Activated naive CD4-positive, alpha-beta T cell treated with anti-CD3 and anti-CD28 coated beads, Interleukin-2, amount 50 U/mL, for 72 hours (primary cell): Measurements from ENCODE around the gene SRPRB. TPM values are rescaled to one million over a fixed set of nuclear protein-coding genes. Genes with fewer than 3 reads are reported as not detected.

Source experiments
- ATAC-seq, 2 donors: fragments of 150-1000 bp; cut with Tn5 transposase; 2 replicates each; pipeline ENCODE4 v1.10.0; 2021; ENCODE audit warnings: mild to moderate bottlenecking in 2 of 2, moderate library complexity in 2 of 2
- DNase-seq, 2 donors: peaks; one replicate each; pipeline ENCODE4 v3.0.0; 2021 to 2022; ENCODE audit warnings: low spot score in 2 of 2
- H3K27ac Mint-ChIP-seq, 2 donors: one replicate each; pipeline ENCODE4 v1.8.0; 2022; ENCODE audit warnings: mild to moderate bottlenecking in 2 of 2, mixed read lengths in 2 of 2
- H3K36me3 Mint-ChIP-seq, 2 donors: one replicate each; pipeline ENCODE4 v1.8.0; 2022; ENCODE audit warnings: mixed read lengths in 2 of 2
- H3K9me3 Mint-ChIP-seq, 2 donors: one replicate each; pipeline ENCODE4 v1.8.0; 2022; ENCODE audit warnings: mixed read lengths in 2 of 2
- total RNA-seq, 2 donors: library from RNA; stranded (reverse); gene quantifications; one replicate each; pipeline ENCODE4 v1.2.3, GENCODE V29; 2022

The SRPRB gene
- 10 to 100 TPM; 30.6 to 50.1 TPM for total RNA-seq

GRCh38 chr3:133805702-133806475 is at the start of gene SRPRB:
SRPRB (plus strand) TSS chr3:133805815; CDS start chr3:133805849, 34 bp downstream.
- H3K27ac Mint-ChIP-seq = peak within 1 kb of the TSS; percentile 91 to 95
- H3K36me3 Mint-ChIP-seq = peaks cover 0 to 13% of the 10 kb centered on the region in 2 donors
- DNase-seq (peak; percentile 95 to 96), ATAC-seq (peak; percentile 98 to 99)
- no peaks in the 10 kb centered on the region for H3K9me3 Mint-ChIP-seq

GRCh38 chr3:133756716-133757694 is 48.6 kb upstream of the SRPRB start:
- ATAC-seq = no peak
- H3K36me3 Mint-ChIP-seq = no peaks in the 10 kb centered on the region
- no peak for DNase-seq
- no peaks in the 10 kb centered on the region for H3K9me3 Mint-ChIP-seq
- H3K27ac Mint-ChIP-seq = no peak overlapping the region

GRCh38 chr3:133757701-133758567 is 47.7 kb upstream of the SRPRB start:
- Mint-ChIP-seq H3K9me3 (no peaks in the 10 kb centered on the region), H3K36me3 (no peaks in the 10 kb centered on the region), H3K27ac (no peak overlapping the region)
- ATAC-seq (peak; percentile 28 to 70), DNase-seq (no peak)

- no peaks in the 10 kb centered on the region for H3K9me3 Mint-ChIP-seq
- no peaks in the 10 kb centered on the region for H3K36me3 Mint-ChIP-seq
- DNase-seq (no peak), ATAC-seq (no peak)
- H3K27ac Mint-ChIP-seq = no peak overlapping the region
Measured at GRCh38 chr3:133758568-133758928, 47.1 kb upstream of the SRPRB start.

GRCh38 chr3:133758964-133759739 is 46.5 kb upstream of the SRPRB start:
- no peak for DNase-seq
- Mint-ChIP-seq H3K36me3 (no peaks in the 10 kb centered on the region), H3K27ac (no peak overlapping the region), H3K9me3 (no peaks in the 10 kb centered on the region)
- ATAC-seq = no peak

GRCh38 chr3:133759740-133760305 is 45.8 kb upstream of the SRPRB start:
- no peaks in the 10 kb centered on the region for H3K9me3 Mint-ChIP-seq
- ATAC-seq (no peak), DNase-seq (no peak)
- H3K27ac Mint-ChIP-seq = no peak overlapping the region
- H3K36me3 Mint-ChIP-seq = no peaks in the 10 kb centered on the region

GRCh38 chr3:133760916-133761315 is 44.7 kb upstream of the SRPRB start:
- Mint-ChIP-seq H3K9me3 (no peaks in the 10 kb centered on the region), H3K27ac (no peak overlapping the region), H3K36me3 (no peaks in the 10 kb centered on the region)
- DNase-seq (no peak), ATAC-seq (no peak)

- ATAC-seq (no peak), DNase-seq (no peak)
- H3K9me3 Mint-ChIP-seq = no peaks in the 10 kb centered on the region
- no peaks in the 10 kb centered on the region for H3K36me3 Mint-ChIP-seq
- H3K27ac Mint-ChIP-seq = no peak overlapping the region
Measured at GRCh38 chr3:133761605-133762484, 43.8 kb upstream of the SRPRB start.

GRCh38 chr3:133762539-133762938 is 43.1 kb upstream of the SRPRB start:
- no peak for ATAC-seq
- H3K27ac Mint-ChIP-seq = no peak overlapping the region
- no peaks in the 10 kb centered on the region for H3K9me3 Mint-ChIP-seq
- no peaks in the 10 kb centered on the region for H3K36me3 Mint-ChIP-seq
- DNase-seq = no peak

- DNase-seq = no peak
- ATAC-seq = no peak
- H3K9me3 Mint-ChIP-seq = no peaks in the 10 kb centered on the region
- no peak overlapping the region for H3K27ac Mint-ChIP-seq
- no peaks in the 10 kb centered on the region for H3K36me3 Mint-ChIP-seq
Measured at GRCh38 chr3:133763797-133764683, 41.6 kb upstream of the SRPRB start.

- DNase-seq (no peak), ATAC-seq (no peak)
- H3K27ac Mint-ChIP-seq = no peak overlapping the region
- H3K36me3 Mint-ChIP-seq = no peaks in the 10 kb centered on the region
- H3K9me3 Mint-ChIP-seq = no peaks in the 10 kb centered on the region
Measured at GRCh38 chr3:133765256-133765655, 40.4 kb upstream of the SRPRB start.

GRCh38 chr3:133767607-133768006 is 38.0 kb upstream of the SRPRB start:
- no peak for ATAC-seq
- H3K9me3 Mint-ChIP-seq = no peaks in the 10 kb centered on the region
- H3K36me3 Mint-ChIP-seq = no peaks in the 10 kb centered on the region
- no peak overlapping the region for H3K27ac Mint-ChIP-seq
- DNase-seq = no peak

GRCh38 chr3:133769536-133769935 is 36.1 kb upstream of the SRPRB start:
- ATAC-seq = no peak
- no peak for DNase-seq
- Mint-ChIP-seq H3K27ac (no peak overlapping the region), H3K36me3 (no peaks in the 10 kb centered on the region), H3K9me3 (no peaks in the 10 kb centered on the region)

- Mint-ChIP-seq H3K36me3 (no peaks in the 10 kb centered on the region), H3K27ac (no peak overlapping the region), H3K9me3 (no peaks in the 10 kb centered on the region)
- DNase-seq = no peak
- no peak for ATAC-seq
Measured at GRCh38 chr3:133773732-133774131, 31.9 kb upstream of the SRPRB start.
